Left ventricle myocardium superior (tissue), 1 donor: ENCODE data around the gene ATXN1. TPM values are rescaled to one million over a fixed set of nuclear protein-coding genes. Genes with fewer than 3 reads are reported as not detected.
"Not testable (repeated sequence)": the region's sequence is repeated elsewhere in the genome, so short reads cannot be mapped to it uniquely, and the experiment has no call there.

Experiments used
- ATAC-seq: fragments of 200-7000 bp; cut with Tn5 transposase; one replicate; pipeline ENCODE4 v1.9.1; 2020; ENCODE audit warnings: mild to moderate bottlenecking, moderate library complexity
- DNase-seq: peaks from one replicate; pipeline ENCODE4 v3.0.0-alpha.2; 2020
- intact Hi-C: fragments of 100-400 bp; cut with micrococcal nuclease; formaldehyde crosslinking; loops from one replicate; pipeline ENCODE4 v1.11.0; 2022
- total RNA-seq: library from RNA; stranded (reverse); fragmentation: NEBNext Ultra II Directional; extraction: Animal tissue kit (Norgen Biotek cat#: 25700); gene quantifications from one replicate; pipeline ENCODE4 v1.2.1, GENCODE V29; 2021
- donor health status: DM: no; HTN: yes; CAD: no; lungs with severe emphysema.

Gene ATXN1
- total RNA-seq, 1 donor from 2014 or later, result 45.2 TPM

GRCh38 chr6:16711546-16712254, 49.6 kb downstream of the ATXN1 start:
- no peak for DNase-seq
- intact Hi-C loops, result no loop called here
- ATAC-seq, result no peak

- ATAC-seq (no peak), DNase-seq (no peak)
- intact Hi-C loops, result no loop called here
Measured at GRCh38 chr6:16706911-16707783, 54.1 kb downstream of the ATXN1 start.

GRCh38 chr6:16706491-16706890, 54.8 kb downstream of the ATXN1 start:
- ATAC-seq (peak; percentile 47), DNase-seq (peak; percentile 46)
- intact Hi-C loops, result not testable (repeated sequence)

- intact Hi-C loops, result no loop called here
- ATAC-seq (no peak), DNase-seq (no peak)
Measured at GRCh38 chr6:16706029-16706428, 55.2 kb downstream of the ATXN1 start.

GRCh38 chr6:16705081-16705993, 55.9 kb downstream of the ATXN1 start:
- no peak for DNase-seq
- ATAC-seq, result peak; percentile 23
- intact Hi-C loops, result no loop called here

GRCh38 chr6:16704401-16705045, 56.7 kb downstream of the ATXN1 start:
- intact Hi-C loops, result no loop called here
- peak; percentile 27 for ATAC-seq
- no peak for DNase-seq

GRCh38 chr6:16702627-16703378, 58.5 kb downstream of the ATXN1 start:
- ATAC-seq, DNase-seq, intact Hi-C loops: not testable (repeated sequence)

GRCh38 chr6:16700916-16701234, 60.4 kb downstream of the ATXN1 start:
- no peak for ATAC-seq
- intact Hi-C loops, result no loop called here
- DNase-seq, result no peak

- intact Hi-C loops, result no loop called here
- peak; percentile 38 for DNase-seq
- peak; percentile 75 for ATAC-seq
Measured at GRCh38 chr6:16700202-16700915, 60.9 kb downstream of the ATXN1 start.

- DNase-seq (no peak), ATAC-seq (peak; percentile 49)
- intact Hi-C loops, result no loop called here
Measured at GRCh38 chr6:16698997-16699868, 62.0 kb downstream of the ATXN1 start.

GRCh38 chr6:16698162-16698533, 63.1 kb downstream of the ATXN1 start:
- intact Hi-C loops, result no loop called here
- ATAC-seq, result no peak
- no peak for DNase-seq

GRCh38 chr6:16697437-16698161, 63.7 kb downstream of the ATXN1 start:
- ATAC-seq, result no peak
- intact Hi-C loops, result no loop called here
- DNase-seq, result no peak

GRCh38 chr6:16696496-16696895, 64.8 kb downstream of the ATXN1 start:
- no peak for ATAC-seq
- intact Hi-C loops, result no loop called here

GRCh38 chr6:16694781-16695578, 66.3 kb downstream of the ATXN1 start:
- DNase-seq (no peak), ATAC-seq (peak; percentile 37)
- intact Hi-C loops, result no loop called here

More at GRCh38 chr6:16696496-16696895, 64.8 kb downstream of the ATXN1 start:
- no peak for DNase-seq

- ATAC-seq, result no peak
- intact Hi-C loops, result no loop called here
- DNase-seq, result no peak
Measured at GRCh38 chr6:16691324-16691723, 69.9 kb downstream of the ATXN1 start.
